GM12878 (cell line): ENCODE measurements around the gene ABITRAM.

Experiments used
- EP300 ChIP-seq, 2 experiments: fragments of 150-350 bp in 1 of 2; IDR thresholded peaks; 2 replicates each; pipeline ENCODE4 v1.6.1; 2011 to 2012; ENCODE audit warnings: low read depth in 2 of 2, low read length in 2 of 2, borderline replicate concordance in 1 of 2, improper control_type of control experiment in 1 of 2, inconsistent platforms in 1 of 2; ENCODE audit not compliant: control insufficient read depth in 1 of 2
- NR2F1 ChIP-seq: fragments of 450-650 bp; conservative IDR thresholded peaks from 2 replicates; pipeline ENCODE4 v1.6.1; 2017; ENCODE audit warnings: mild to moderate bottlenecking
- TF ChIP-seq, protein P1 (sequence below): IDR thresholded peaks from 2 replicates; pipeline ENCODE4 v1.6.1; 2011; ENCODE audit warnings: borderline replicate concordance, low read depth, mild to moderate bottlenecking, moderate library complexity, mixed read lengths, low read length; ENCODE audit not compliant: insufficient read depth; ENCODE audit errors: extremely low read length

DNA sequence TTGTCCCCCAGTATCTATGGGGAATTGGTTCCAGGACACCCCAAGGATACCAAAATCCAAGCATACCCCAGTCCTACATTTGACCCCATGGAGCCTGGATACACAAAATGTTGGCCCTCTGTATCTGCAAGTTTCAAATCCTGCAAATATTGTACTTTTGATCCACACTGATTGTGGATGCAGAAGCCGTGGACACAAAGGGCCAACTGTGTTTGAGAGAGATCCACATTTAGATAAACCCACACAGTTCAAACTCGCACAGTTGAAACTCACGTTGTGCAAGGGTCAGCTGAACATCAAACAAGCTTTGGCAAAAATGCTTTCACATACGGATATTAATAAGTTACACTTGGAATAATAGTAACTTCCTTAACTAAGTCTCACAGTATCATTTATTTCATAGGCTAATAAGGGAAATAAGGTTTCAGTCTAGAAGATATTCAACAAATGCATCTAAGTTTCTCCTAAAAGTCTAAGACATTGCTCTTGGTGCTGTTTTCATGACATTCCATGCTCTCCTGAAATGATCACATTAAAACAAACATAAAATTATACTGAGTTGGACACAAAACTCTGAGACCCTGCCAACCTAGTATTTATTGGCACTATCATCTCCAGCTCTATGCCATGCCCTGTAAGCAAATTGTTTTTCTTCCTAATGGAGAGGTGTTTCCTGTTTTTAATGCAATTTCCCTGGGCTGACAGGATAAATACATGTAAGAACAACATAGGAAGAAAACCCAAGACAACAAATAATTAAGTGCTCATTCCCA lies 39.8 kb upstream of the ABITRAM start:
- no peak for TF ChIP-seq EP300 (IDR thresholded peaks at IDR 0.05; ENCODE audit: borderline replicate concordance in 1 of 2, control insufficient read depth in 1 of 2, low read depth in 2 of 2, low read length in 2 of 2)
- TF ChIP-seq NR2F1, result no peak
- TF ChIP-seq, protein P1, sequence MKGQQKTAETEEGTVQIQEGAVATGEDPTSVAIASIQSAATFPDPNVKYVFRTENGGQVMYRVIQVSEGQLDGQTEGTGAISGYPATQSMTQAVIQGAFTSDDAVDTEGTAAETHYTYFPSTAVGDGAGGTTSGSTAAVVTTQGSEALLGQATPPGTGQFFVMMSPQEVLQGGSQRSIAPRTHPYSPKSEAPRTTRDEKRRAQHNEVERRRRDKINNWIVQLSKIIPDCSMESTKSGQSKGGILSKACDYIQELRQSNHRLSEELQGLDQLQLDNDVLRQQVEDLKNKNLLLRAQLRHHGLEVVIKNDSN, result no peak
